Spleen (tissue), 7 donors: ENCODE results near the gene HSH2D.

Source experiments
- CTCF ChIP-seq, 11 experiments: fragments of 200-600 bp in 7 of 11; fragments of 450-650 bp in 4 of 11; sonication (generic) in 4 of 11; IDR thresholded peaks in 8 of 11; conservative IDR thresholded peaks in 3 of 11; 1 replicate in 7 of 11; 2 replicates in 4 of 11; pipeline versions ENCODE4 v1.4.0 to v1.8.0; 2016 to 2021; ENCODE audit warnings: antibody characterized with exemption in 11 of 11, inconsistent platforms in 4 of 11, mild to moderate bottlenecking in 1 of 11
- POLR2AphosphoS5 ChIP-seq, 3 donors: sonication (generic); formaldehyde crosslinking; IDR thresholded peaks; one replicate each; pipeline ENCODE4 v1.5.1; 2017; ENCODE audit warnings: antibody characterized with exemption in 3 of 3
- donor health status: DM: no; HTN: no; CAD: no; lungs with moderate emphysema.
- donor health status: DM: no; HTN: no; CAD: no.
- donor health status: DM: no; HTN: no; CAD: no.

- TF ChIP-seq CTCF (IDR thresholded peaks at IDR 0.05 in 8 of 11, conservative IDR thresholded peaks at IDR 0.05 in 3 of 11) (no peak), POLR2AphosphoS5 (IDR thresholded peaks at IDR 0.05) (no peak)
These were observed 31.4 kb upstream of the HSH2D start for GRCh38 chr19:16111909-16112752.
